ENCODE measurements around the gene DCTN3.

The DCTN3 gene

GRCh38 chr9:34588671-34589635, 31.3 kb downstream of the DCTN3 start:
- Histone ChIP-seq H4K20me1 (ENCODE audit: insufficient read depth, low read length, poor library complexity, severe bottlenecking) (no peaks in the 10 kb centered on the region), H3K79me2 (ENCODE audit: insufficient read depth, low read length) (no peaks in the 10 kb centered on the region), H3K27me3 (ENCODE audit: insufficient read depth, low read length, poor library complexity, severe bottlenecking) (no peaks in the 10 kb centered on the region), H3K9me2 (replicated peaks; ENCODE audit: low read depth, low read length) (no peaks in the 10 kb centered on the region), H3F3A (ENCODE audit: low read depth) (no peaks in the 10 kb centered on the region), H3K4me1 (ENCODE audit: insufficient read depth, low read length, poor library complexity, severe bottlenecking) (peaks cover 19% of the 10 kb centered on the region), H3K9ac (ENCODE audit: low read depth, low read length, poor library complexity, severe bottlenecking) (no peak overlapping the region), H3K4me2 (ENCODE audit: low read depth, low read length, poor library complexity, severe bottlenecking) (no peak overlapping the region), H3K9me3 (ENCODE audit: insufficient read depth, low read depth, low read length) (no peaks in the 10 kb centered on the region), H3K4me3 (ENCODE audit: low read length, poor library complexity, severe bottlenecking) (no peak overlapping the region), H2AFZ (ENCODE audit: low read length) (no peak overlapping the region), H3K36me3 (ENCODE audit: insufficient read depth, low read length) (no peaks in the 10 kb centered on the region)
- TF ChIP-seq CTCF (conservative IDR thresholded peaks at IDR 0.05; ENCODE audit: low read length) (no peak), EZH2phosphoT487 (IDR thresholded peaks at IDR 0.05; ENCODE audit: borderline replicate concordance) (no peak)

GRCh38 chr9:34587271-34587670, 33.0 kb downstream of the DCTN3 start:
- TF ChIP-seq EZH2phosphoT487 (IDR thresholded peaks at IDR 0.05; ENCODE audit: borderline replicate concordance) (no peak), CTCF (conservative IDR thresholded peaks at IDR 0.05; ENCODE audit: low read length) (no peak)
- H3K27me3 ChIP-seq (ENCODE audit: insufficient read depth, low read length, poor library complexity, severe bottlenecking): no peaks in the 10 kb centered on the region
- H3F3A ChIP-seq (ENCODE audit: low read depth): no peaks in the 10 kb centered on the region
- H3K9ac ChIP-seq (ENCODE audit: low read depth, low read length, poor library complexity, severe bottlenecking): no peak overlapping the region
- no peak overlapping the region for H2AFZ ChIP-seq (ENCODE audit: low read length)
- H3K4me3 ChIP-seq (ENCODE audit: low read length, poor library complexity, severe bottlenecking): no peak overlapping the region
- H3K9me2 ChIP-seq (replicated peaks; ENCODE audit: low read depth, low read length): no peaks in the 10 kb centered on the region
- H3K79me2 ChIP-seq (ENCODE audit: insufficient read depth, low read length): no peaks in the 10 kb centered on the region
- no peaks in the 10 kb centered on the region for H4K20me1 ChIP-seq (ENCODE audit: insufficient read depth, low read length, poor library complexity, severe bottlenecking)
- no peaks in the 10 kb centered on the region for H3K9me3 ChIP-seq (ENCODE audit: insufficient read depth, low read depth, low read length)
- no peaks in the 10 kb centered on the region for H3K36me3 ChIP-seq (ENCODE audit: insufficient read depth, low read length)
- peaks cover 19% of the 10 kb centered on the region for H3K4me1 ChIP-seq (ENCODE audit: insufficient read depth, low read length, poor library complexity, severe bottlenecking)
- no peak overlapping the region for H3K4me2 ChIP-seq (ENCODE audit: low read depth, low read length, poor library complexity, severe bottlenecking)

GRCh38 chr9:34585946-34586669, 34.2 kb downstream of the DCTN3 start:
- Histone ChIP-seq H3K9ac (ENCODE audit: low read depth, low read length, poor library complexity, severe bottlenecking) (no peak overlapping the region), H3F3A (ENCODE audit: low read depth) (no peaks in the 10 kb centered on the region), H3K36me3 (ENCODE audit: insufficient read depth, low read length) (no peaks in the 10 kb centered on the region), H3K9me2 (replicated peaks; ENCODE audit: low read depth, low read length) (no peaks in the 10 kb centered on the region), H3K4me3 (ENCODE audit: low read length, poor library complexity, severe bottlenecking) (peak overlapping the region; percentile 23), H3K4me2 (ENCODE audit: low read depth, low read length, poor library complexity, severe bottlenecking) (peak overlapping the region; percentile 39), H4K20me1 (ENCODE audit: insufficient read depth, low read length, poor library complexity, severe bottlenecking) (no peaks in the 10 kb centered on the region), H3K4me1 (ENCODE audit: insufficient read depth, low read length, poor library complexity, severe bottlenecking) (peaks cover 16% of the 10 kb centered on the region), H3K27me3 (ENCODE audit: insufficient read depth, low read length, poor library complexity, severe bottlenecking) (no peaks in the 10 kb centered on the region), H3K79me2 (ENCODE audit: insufficient read depth, low read length) (no peaks in the 10 kb centered on the region), H3K9me3 (ENCODE audit: insufficient read depth, low read depth, low read length) (no peaks in the 10 kb centered on the region), H2AFZ (ENCODE audit: low read length) (no peak overlapping the region)
- TF ChIP-seq EZH2phosphoT487 (IDR thresholded peaks at IDR 0.05; ENCODE audit: borderline replicate concordance) (no peak), CTCF (conservative IDR thresholded peaks at IDR 0.05; ENCODE audit: low read length) (no peak)
